Loucy (cell line): ENCODE data around the gene ANAPC4.

Source experiments
- H2AFZ ChIP-seq: fragments of 200-600 bp; sonication (generic); 2 replicates; pipeline ENCODE4 v1.6.0; 2016; ENCODE audit warnings: antibody characterized with exemption, mild to moderate bottlenecking, low read length, moderate library complexity
- H3F3A ChIP-seq: fragments of 200-600 bp; 2 replicates; pipeline ENCODE4 v1.6.0; 2016; ENCODE audit warnings: antibody characterized with exemption, low read depth, mild to moderate bottlenecking
- H3K27me3 ChIP-seq: fragments of 200-600 bp; sonication (generic); 2 replicates; pipeline ENCODE4 v1.6.1; 2014; ENCODE audit warnings: low read length, mild to moderate bottlenecking; ENCODE audit not compliant: insufficient read depth, poor library complexity, severe bottlenecking
- H3K36me3 ChIP-seq: fragments of 200-600 bp; sonication (generic); 2 replicates; pipeline ENCODE4 v1.6.1; 2016; ENCODE audit warnings: low read length; ENCODE audit not compliant: insufficient read depth
- H3K4me1 ChIP-seq: fragments of 200-600 bp; sonication (generic); 2 replicates; pipeline ENCODE4 v1.5.1; 2014; ENCODE audit warnings: low read length, mild to moderate bottlenecking; ENCODE audit not compliant: insufficient read depth, poor library complexity, severe bottlenecking
- H3K4me2 ChIP-seq: fragments of 200-600 bp; sonication (generic); 2 replicates; pipeline ENCODE4 v1.6.0; 2014; ENCODE audit warnings: antibody characterized with exemption, low read length, low read depth, mild to moderate bottlenecking; ENCODE audit not compliant: poor library complexity, severe bottlenecking
- H3K4me3 ChIP-seq: fragments of 200-600 bp; sonication (generic); 2 replicates; pipeline ENCODE4 v1.5.1; 2014; ENCODE audit warnings: low read length, mild to moderate bottlenecking, mixed read lengths; ENCODE audit not compliant: poor library complexity, severe bottlenecking
- H3K79me2 ChIP-seq: fragments of 200-600 bp; sonication (generic); 2 replicates; pipeline ENCODE4 v1.6.1; 2014; ENCODE audit warnings: low read length; ENCODE audit not compliant: insufficient read depth
- H3K9ac ChIP-seq: fragments of 200-600 bp; sonication (generic); 2 replicates; pipeline ENCODE4 v1.6.0; 2014; ENCODE audit warnings: mild to moderate bottlenecking, low read depth, low read length, moderate library complexity; ENCODE audit not compliant: poor library complexity, severe bottlenecking
- H3K9me2 ChIP-seq: fragments of 200-600 bp; sonication (generic); replicated peaks from 2 replicates; pipeline ENCODE4 v1.6.1; 2016; ENCODE audit warnings: low read depth, low read length, mixed read lengths
- H3K9me3 ChIP-seq: fragments of 200-600 bp; sonication (generic); 2 replicates; pipeline ENCODE4 v1.6.1; 2014; ENCODE audit warnings: mild to moderate bottlenecking, antibody characterized with exemption, low read length, low read depth; ENCODE audit not compliant: insufficient read depth
- H4K20me1 ChIP-seq: fragments of 200-600 bp; sonication (generic); 2 replicates; pipeline ENCODE4 v1.6.0; 2014; ENCODE audit warnings: antibody characterized with exemption, low read length, mild to moderate bottlenecking; ENCODE audit not compliant: insufficient read depth, poor library complexity, severe bottlenecking
- EZH2phosphoT487 ChIP-seq: fragments of 200-600 bp; IDR thresholded peaks from 2 replicates; pipeline ENCODE4 v1.6.1; 2018; ENCODE audit warnings: antibody characterized with exemption, mild to moderate bottlenecking, moderate library complexity, borderline replicate concordance
- TF ChIP-seq, protein P1 (sequence below): fragments of 200-600 bp; sonication (generic); conservative IDR thresholded peaks from 2 replicates; pipeline ENCODE4 v1.5.1; 2014; ENCODE audit warnings: mild to moderate bottlenecking, antibody characterized with exemption, low read length

The ANAPC4 gene

DNA sequence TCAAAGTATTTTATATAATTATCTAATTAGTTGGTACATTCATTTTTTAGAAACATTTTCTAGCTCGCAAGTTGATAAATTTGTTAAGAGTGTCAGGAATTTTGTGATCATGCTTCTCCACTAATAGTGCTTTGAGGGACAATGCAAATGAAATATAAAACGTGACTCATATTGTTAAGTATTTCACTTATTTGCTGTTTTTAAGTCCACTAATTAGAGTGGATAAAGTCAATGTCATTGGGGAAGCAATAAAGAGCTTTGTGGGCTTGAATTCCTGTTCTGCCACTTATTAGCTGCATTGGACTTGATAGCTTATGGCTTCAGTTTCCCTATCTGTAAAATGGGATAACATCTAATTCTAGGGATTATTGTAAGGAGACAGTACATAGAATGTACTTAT is 26.5 kb upstream of the ANAPC4 start:
- Histone ChIP-seq H3K79me2 (no peaks in the 10 kb centered on the region), H3K9ac (no peak overlapping the region), H3K4me1 (no peaks in the 10 kb centered on the region), H3K4me3 (no peak overlapping the region), H2AFZ (no peak overlapping the region), H3K9me3 (no peaks in the 10 kb centered on the region), H3K9me2 (no peaks in the 10 kb centered on the region), H3K4me2 (no peak overlapping the region), H3F3A (no peaks in the 10 kb centered on the region), H3K36me3 (peaks cover 11% of the 10 kb centered on the region; the same call in 1 of the 2 replicates), H3K27me3 (no peaks in the 10 kb centered on the region), H4K20me1 (no peaks in the 10 kb centered on the region)
- TF ChIP-seq, protein P1, sequence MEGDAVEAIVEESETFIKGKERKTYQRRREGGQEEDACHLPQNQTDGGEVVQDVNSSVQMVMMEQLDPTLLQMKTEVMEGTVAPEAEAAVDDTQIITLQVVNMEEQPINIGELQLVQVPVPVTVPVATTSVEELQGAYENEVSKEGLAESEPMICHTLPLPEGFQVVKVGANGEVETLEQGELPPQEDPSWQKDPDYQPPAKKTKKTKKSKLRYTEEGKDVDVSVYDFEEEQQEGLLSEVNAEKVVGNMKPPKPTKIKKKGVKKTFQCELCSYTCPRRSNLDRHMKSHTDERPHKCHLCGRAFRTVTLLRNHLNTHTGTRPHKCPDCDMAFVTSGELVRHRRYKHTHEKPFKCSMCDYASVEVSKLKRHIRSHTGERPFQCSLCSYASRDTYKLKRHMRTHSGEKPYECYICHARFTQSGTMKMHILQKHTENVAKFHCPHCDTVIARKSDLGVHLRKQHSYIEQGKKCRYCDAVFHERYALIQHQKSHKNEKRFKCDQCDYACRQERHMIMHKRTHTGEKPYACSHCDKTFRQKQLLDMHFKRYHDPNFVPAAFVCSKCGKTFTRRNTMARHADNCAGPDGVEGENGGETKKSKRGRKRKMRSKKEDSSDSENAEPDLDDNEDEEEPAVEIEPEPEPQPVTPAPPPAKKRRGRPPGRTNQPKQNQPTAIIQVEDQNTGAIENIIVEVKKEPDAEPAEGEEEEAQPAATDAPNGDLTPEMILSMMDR, result no peak
- no peak for TF ChIP-seq EZH2phosphoT487

DNA sequence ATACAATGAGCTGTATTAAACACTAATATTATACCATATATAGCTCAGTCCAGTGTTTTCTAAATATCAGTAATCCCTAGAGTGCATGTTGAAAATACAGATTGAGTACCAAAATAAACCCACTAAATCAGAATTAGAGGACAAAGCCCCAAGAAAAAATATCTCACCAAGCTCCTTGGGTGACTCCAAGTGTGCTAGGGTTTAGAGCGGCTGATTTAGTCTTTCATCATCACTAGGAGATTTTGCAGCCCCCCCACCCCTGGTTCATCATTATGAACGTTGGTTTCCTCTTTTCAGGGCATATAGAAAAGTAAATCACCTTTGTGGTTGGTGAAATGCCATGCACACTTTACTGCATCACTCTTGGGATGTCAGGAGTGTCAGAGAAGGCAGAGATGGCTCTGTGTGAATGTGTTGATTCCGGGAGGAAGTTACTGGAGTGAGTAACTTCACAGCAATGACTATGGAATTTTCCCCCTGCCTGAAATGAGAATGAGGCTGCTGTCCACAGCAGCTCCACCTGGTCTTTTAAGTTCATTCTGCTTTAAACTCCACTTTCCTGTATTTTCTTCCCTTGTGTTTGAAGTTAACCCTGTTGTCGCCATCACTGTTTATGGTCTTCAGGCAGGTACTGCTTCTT is 25.2 kb upstream of the ANAPC4 start:
- H3K36me3 ChIP-seq, result peaks cover 11% of the 10 kb centered on the region; the same call in 1 of the 2 replicates
- TF ChIP-seq, protein P1, result no peak
- no peak for TF ChIP-seq EZH2phosphoT487

DNA sequence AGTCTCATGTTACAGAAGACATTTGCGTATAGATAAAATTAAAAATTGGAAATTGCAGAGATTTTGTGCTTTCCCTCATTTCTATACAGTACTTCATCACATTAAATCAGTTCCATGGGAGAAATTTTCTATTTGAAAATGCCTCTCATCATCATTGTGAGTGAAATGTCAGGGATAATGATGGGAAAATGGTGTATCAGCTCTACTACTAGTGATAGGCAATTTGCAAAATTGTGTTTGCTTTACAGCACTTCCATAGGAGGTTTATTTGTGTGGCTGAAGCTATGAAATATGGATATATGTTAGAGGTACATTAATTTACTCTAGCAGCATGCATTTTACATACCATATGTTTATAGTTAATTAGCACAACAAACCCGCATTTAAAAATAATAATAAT is 21.0 kb upstream of the ANAPC4 start:
- H3K9me3 ChIP-seq, result no peaks in the 10 kb centered on the region
- no peak overlapping the region for H3K4me2 ChIP-seq
- H4K20me1 ChIP-seq, result no peaks in the 10 kb centered on the region
- no peak overlapping the region for H2AFZ ChIP-seq
- no peaks in the 10 kb centered on the region for H3K79me2 ChIP-seq
- peaks cover 10% of the 10 kb centered on the region; the same call in 1 of the 2 replicates for H3K36me3 ChIP-seq
- no peaks in the 10 kb centered on the region for H3K9me2 ChIP-seq
- H3K4me3 ChIP-seq, result no peak overlapping the region
- H3F3A ChIP-seq, result no peaks in the 10 kb centered on the region
- no peaks in the 10 kb centered on the region for H3K27me3 ChIP-seq
- TF ChIP-seq EZH2phosphoT487, result no peak
- TF ChIP-seq, protein P1, result no peak
- H3K9ac ChIP-seq, result no peak overlapping the region
- H3K4me1 ChIP-seq, result no peaks in the 10 kb centered on the region

More for the DNA sequence above, 25.2 kb upstream of the ANAPC4 start:
- H4K20me1 ChIP-seq, result no peaks in the 10 kb centered on the region
- no peaks in the 10 kb centered on the region for H3K27me3 ChIP-seq
- no peak overlapping the region for H3K9ac ChIP-seq
- no peak overlapping the region for H3K4me2 ChIP-seq
- H3K4me1 ChIP-seq, result no peaks in the 10 kb centered on the region
- H3K79me2 ChIP-seq, result no peaks in the 10 kb centered on the region
- H2AFZ ChIP-seq, result no peak overlapping the region
- H3K9me2 ChIP-seq, result no peaks in the 10 kb centered on the region
- no peak overlapping the region for H3K4me3 ChIP-seq
- H3K9me3 ChIP-seq, result no peaks in the 10 kb centered on the region
- H3F3A ChIP-seq, result no peaks in the 10 kb centered on the region
